ENCODE measurements around the gene DNAJC19. TPM values are rescaled to one million over a fixed set of nuclear protein-coding genes. Genes with fewer than 3 reads are reported as not detected.

The DNAJC19 gene
- total and polyA plus RNA-seq, 12 donors, result 29.4 to 119 (median 75.7) TPM

GRCh38 chr3:180961087-180961486 lies 28.4 kb downstream of the DNAJC19 start:
- intact Hi-C loops (cut with DNase I), result no loop called here
- Histone ChIP-seq H3K4me1 (replicated peaks in 1 of 2) (no peaks in the 10 kb centered on the region), H3K36me3 (replicated peaks in 1 of 2) (peaks cover 0 to 57% of the 10 kb centered on the region in 2 donors), H3K4me3 (no peak overlapping the region), H3K9me3 (replicated peaks in 1 of 3) (no peaks in the 10 kb centered on the region), H3K27ac (no peak overlapping the region), H3K27me3 (no peaks in the 10 kb centered on the region)
- WGBS, 4 donors, result 86 to 96% (median 93%) methylated on average over 3 of the region's 3 CpGs
- no peak for TF ChIP-seq POLR2A (IDR thresholded peaks at IDR 0.05)
- TF ChIP-seq CTCF (IDR thresholded peaks at IDR 0.05), result no peak
- DNase-seq, result no peak

- Histone ChIP-seq H3K4me3 (no peak overlapping the region), H3K9me3 (replicated peaks in 1 of 3) (no peaks in the 10 kb centered on the region), H3K27ac (no peak overlapping the region), H3K27me3 (no peaks in the 10 kb centered on the region), H3K36me3 (replicated peaks in 1 of 2) (peaks cover 0 to 63% of the 10 kb centered on the region in 2 donors), H3K4me1 (replicated peaks in 1 of 2) (no peaks in the 10 kb centered on the region)
- no peak for TF ChIP-seq CTCF (IDR thresholded peaks at IDR 0.05)
- no peak for TF ChIP-seq POLR2A (IDR thresholded peaks at IDR 0.05)
- intact Hi-C loops (cut with DNase I), result no loop called here
- DNase-seq, result no peak
- WGBS, 4 donors, result 93 to 98% (median 97%) methylated on average over 1 of the region's 1 CpG
These were observed 29.8 kb downstream of the DNAJC19 start for GRCh38 chr3:180959691-180960090.

- Histone ChIP-seq H3K4me1 (replicated peaks in 1 of 2) (no peaks in the 10 kb centered on the region), H3K4me3 (no peak overlapping the region), H3K27me3 (no peaks in the 10 kb centered on the region), H3K9me3 (replicated peaks in 1 of 3) (no peaks in the 10 kb centered on the region), H3K27ac (no peak overlapping the region), H3K36me3 (replicated peaks in 1 of 2) (peaks cover 0 to 54% of the 10 kb centered on the region in 2 donors)
- DNase-seq, result no peak
- 79 to 94% (median 90%) methylated on average over 4 of the region's 4 CpGs for WGBS, 4 donors
- TF ChIP-seq POLR2A (IDR thresholded peaks at IDR 0.05), result no peak
- TF ChIP-seq CTCF (IDR thresholded peaks at IDR 0.05), result no peak
- intact Hi-C loops (cut with DNase I), result no loop called here
These were observed 41.7 kb downstream of the DNAJC19 start for GRCh38 chr3:180947761-180948390.

GRCh38 chr3:180940826-180941225 lies 48.7 kb downstream of the DNAJC19 start:
- Histone ChIP-seq H3K27me3 (no peaks in the 10 kb centered on the region), H3K36me3 (replicated peaks in 1 of 2) (peaks cover 0 to 7% of the 10 kb centered on the region in 2 donors), H3K9me3 (replicated peaks in 1 of 3) (no peaks in the 10 kb centered on the region), H3K27ac (no peak overlapping the region), H3K4me1 (replicated peaks in 1 of 2) (peaks cover 0 to 9% of the 10 kb centered on the region in 2 donors), H3K4me3 (no peak overlapping the region)
- WGBS, 4 donors, result 94 to 98% (median 98%) methylated on average over 5 of the region's 5 CpGs
- no peak for DNase-seq
- intact Hi-C loops (cut with DNase I), result no loop called here
- no peak for TF ChIP-seq POLR2A (IDR thresholded peaks at IDR 0.05)
- no peak for TF ChIP-seq CTCF (IDR thresholded peaks at IDR 0.05)

Data from adrenal gland (tissue), 12 donors.